Measurements from ENCODE around the gene TSR3.

TSR3 gene

DNA sequence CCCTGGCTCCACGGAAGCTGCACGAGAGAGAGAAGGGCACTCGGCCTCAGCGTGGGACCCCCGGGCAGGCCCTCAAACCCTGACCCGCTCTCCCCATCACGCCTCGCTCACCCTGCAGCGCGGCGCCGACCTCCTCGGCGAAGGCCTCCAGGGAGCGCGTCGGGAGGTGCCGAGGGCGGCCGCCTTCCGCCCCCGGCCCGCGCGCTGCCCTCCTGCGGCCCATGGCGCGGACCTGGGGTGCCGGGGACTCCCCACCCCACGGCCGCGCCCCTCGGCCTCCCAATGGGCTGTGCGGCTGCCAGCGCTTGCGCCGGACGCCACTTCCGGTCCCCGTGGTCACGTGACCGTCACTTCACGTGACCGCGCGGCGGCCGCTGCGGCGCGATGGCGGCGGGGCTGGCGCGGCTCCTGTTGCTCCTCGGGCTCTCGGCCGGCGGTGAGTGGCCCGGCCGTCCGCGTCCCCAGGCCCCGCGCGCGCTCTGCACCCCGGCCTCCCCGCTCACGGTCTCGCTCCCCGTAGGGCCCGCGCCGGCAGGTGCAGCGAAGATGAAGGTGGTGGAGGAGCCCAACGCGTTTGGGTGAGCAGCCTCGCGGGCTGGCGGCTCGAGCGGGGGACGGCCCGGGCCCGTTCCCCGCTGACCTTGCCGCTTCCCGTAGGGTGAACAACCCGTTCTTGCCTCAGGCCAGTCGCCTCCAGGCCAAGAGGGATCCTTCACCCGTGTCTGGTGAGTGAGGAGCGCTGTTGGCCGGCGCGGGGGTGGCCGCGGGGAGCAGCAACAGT lies at the start of gene TSR3, which contains the start of gene GNPTG:
TSS of gene TSR3 (minus strand) at position 297 of the 781 bp plus-strand sequence. CDS start at position 223, 74 bp downstream.
TSS of gene GNPTG (plus strand) at position 350 of the 781 bp plus-strand sequence. CDS start at position 385, 35 bp downstream.
- peak; percentile 45 to 89 for DNase-seq

DNA sequence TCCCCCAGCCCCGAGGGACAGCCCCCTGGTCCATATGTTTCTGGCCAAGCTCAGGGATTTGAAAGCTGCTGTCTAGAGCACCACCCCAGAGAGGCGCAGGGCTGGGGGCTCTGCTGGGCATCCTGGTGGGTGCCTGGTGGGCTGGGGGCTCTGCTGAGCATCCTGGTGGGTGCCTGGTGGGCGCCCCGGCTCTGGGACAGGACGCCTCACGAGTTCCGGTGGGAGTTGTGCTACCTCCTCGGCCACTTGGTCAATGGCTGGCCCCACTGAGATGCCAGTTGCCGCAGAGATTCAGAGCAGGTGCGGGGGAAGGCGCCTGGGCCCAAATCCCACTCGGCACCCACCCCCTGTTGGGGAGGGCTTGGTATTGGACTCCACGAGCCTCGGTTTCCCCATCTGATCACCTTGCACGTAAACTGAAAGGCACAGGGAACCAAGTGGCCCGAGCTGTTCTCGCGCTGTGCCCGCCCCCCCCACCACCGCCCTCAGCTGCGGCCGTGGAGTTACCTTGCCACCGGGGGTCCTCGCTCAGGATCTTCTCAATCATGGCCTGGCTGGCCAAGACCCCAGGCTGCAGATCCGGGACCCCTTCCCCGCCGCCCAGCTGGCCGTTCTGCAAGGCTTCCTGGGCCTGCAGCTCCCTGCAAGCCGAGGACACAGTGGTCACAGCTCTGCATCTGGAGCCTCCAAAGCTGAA lies 49.5 kb upstream of the TSR3 start:
- no peak for DNase-seq

DNA sequence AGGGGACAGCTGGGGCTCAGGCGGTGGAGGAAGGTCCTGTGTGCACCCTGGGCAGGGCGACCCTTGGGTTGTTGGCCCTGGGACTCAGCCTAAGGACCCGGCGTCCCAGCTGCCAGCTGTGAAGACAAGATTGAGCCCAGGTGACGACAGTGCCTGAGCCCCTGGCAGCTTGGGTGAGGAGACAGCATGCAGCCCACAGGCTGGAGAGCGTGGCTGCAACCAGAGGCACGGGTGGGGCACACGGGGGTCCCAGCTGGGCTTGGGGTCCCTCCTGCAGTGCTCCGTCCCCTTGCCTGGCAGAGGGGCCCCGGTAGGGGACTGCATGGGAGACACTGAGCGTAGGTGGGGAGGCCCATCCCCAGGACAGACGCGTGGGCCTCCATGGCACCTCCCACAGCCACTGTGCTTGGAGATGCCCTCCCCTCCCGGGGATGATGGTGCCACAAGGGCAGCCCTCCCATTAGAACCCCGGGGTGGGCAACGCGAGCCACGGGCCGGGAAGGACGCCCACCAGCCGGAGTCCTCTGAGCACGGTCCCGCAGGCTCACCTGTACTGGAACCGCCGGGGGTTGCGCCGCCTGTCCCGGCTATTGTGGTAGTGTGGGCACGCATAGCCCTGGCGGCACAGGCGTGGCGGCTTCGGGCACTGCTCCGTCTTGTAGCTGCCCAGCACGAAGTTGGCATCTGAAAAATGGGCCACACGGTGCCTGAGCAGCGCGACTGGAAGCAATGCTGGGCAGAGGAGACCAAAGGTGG lies 47.3 kb upstream of the TSR3 start:
- DNase-seq, result no peak

DNA sequence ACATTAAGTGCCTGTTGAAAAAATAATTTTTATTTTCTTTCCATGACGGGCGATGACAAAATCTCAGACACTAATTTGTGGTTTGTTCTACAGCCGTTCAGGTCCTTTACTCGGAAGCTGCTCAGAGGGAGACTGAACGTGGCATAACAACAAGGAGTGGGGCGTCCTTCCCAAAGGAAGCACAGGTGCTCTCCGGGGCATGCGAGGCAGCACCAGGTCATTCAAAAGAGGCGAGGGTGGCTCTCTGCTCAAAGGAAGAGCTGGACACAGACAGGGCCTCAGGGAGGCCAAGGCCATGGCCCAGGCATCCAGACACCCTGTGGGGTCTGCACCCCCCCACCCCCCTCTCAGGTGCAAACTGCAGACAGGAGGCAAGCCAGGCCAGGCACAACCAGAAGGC lies 46.7 kb upstream of the TSR3 start:
- no peak for DNase-seq

DNA sequence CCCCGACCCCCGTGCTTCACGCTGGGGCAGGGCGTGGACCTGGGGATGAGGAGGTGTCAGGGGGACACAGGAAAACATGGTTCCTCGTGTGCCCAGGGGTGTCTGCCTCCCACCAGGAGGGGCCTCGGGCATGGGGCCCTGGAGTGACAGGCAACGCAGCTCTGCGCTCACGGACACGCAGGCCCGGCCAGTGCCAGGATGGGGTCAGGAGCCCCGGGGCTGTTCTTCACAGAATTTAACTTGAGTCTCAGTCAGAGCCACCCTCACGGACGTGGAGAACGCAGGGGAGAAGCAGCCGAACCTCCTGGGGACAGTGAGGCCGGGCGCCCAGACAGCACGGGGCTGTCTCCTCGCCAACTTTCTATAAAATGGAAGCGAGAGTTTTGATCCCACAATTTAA lies 46.1 kb upstream of the TSR3 start:
- no peak for DNase-seq

DNA sequence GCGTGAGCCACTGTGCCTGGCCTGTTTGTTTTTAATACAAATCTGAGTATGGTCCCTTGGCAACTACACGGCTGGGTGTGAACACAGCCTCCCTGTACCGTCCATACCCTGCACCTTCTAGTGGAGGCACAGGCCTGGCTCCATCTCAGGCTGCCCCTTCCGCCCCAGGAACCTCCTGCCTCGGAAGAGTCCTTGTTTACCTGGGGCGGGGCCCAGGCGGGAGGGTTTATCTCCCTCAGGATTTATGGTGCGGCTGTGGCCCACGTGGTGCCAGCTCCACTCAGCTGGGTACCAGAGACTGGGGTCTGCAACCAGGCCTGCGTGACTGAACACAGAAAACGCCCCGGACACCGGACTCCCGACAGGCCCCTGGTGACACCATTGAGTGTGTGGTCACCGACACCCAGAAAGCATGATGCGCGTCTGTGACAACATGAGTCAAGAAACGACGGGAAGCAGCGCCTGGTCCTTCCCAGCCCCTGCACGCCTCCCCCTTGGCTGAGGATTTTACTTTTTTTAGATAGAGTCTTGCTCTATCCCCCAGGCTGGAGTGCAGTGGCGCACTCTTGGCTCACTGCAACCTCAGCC lies 43.9 kb upstream of the TSR3 start:
- DNase-seq, result no peak

DNA sequence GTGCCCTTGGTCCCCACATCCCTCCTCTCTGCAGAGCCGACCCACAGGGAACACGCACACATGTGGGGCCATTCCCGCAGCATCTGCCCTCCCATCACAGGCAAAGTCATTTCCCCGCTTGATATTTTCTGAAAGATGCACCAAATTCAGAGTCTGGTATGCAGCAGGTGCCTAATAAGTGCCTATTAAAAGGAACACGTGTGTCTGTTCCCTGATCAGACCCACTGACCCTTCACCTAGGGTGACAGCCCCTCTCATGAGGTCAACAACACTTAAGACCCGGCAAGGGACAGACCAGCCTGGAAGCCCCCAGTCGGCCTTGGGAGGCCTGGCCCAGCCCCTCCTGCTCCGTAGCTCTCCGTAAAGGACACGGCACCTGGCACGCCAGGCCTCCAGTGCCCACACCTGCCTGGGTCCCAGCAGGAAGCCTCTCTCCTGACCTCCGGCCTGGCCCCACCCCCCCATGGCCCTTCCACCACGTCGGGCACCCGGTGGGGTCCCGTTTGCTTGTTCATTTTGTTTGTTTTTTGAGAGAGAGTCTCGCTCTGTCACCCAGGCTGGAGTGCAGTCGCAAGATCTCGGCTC lies 42.8 kb upstream of the TSR3 start:
- no peak for DNase-seq

DNA sequence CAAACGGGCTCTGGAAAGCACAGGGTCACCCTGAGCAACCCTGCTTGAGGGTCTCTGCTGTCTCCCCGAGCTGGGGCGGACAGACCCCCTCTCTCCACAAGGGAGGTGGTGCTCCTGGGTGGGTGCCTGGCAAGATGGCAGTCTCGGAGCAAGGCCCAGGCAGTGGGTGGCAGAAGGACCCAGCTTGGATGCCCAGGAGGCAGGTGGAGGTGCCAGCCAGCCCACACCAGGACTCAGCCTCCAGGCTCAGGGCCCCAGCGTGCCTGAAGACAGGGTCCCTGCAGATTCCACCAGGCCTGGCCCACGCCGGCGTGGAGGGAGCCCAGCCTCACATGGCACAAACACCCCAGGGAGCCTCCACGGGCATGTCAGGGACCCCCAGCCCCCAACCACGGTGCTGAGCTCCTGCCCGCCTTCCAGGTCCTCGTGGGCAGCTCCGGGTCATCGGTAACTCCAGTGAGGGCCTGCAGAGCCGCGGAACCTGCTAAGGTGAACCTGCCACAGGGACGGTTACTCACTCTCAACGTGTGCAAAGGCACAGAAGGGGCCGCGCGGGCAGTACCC lies 42.0 kb upstream of the TSR3 start:
- DNase-seq, result no peak

DNA sequence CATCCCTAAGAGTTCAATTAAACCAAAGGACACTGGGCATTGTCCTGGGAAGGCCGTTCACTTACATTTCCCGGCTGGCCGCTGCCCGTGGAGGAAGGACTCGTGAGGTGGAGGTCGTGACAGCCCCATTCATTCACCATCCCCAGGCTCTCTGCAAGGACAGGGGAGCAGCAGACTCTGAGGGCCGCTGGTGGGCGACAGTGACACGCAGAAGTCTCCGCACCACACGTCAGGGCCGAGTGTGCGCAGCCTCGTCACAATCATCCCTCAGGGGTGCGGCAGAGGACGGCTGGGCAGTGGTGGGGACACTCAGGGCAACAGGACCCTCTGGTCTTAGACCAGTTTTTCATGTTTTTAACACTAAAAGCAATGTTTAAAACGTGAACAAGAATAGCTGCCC lies 41.1 kb upstream of the TSR3 start:
- DNase-seq, result no peak

DNA sequence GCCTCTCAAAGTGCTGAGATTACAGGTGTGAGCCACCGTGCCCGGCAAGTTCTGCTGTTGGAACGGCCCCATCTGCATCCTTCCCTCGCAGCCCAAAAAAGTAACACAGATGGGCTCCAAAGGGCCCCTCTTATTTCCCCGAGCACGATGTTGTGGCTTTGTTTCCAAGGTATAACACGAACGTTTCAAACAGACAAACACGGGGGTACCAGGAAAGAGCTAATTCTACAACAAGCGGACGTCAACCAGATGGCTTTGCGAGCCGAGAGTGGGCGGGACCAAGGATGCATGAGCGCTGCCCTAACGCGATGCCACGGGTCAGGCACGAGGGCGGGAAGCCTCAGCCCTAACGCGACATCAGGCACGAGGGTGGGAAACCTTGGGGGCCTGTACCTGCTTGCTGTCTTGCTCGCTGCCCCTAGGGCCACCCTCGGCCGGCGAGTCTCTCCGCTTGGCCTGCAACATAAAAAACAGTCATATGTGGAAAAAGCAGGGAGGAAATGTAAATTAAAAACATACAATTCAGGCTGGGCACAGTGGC lies 38.6 kb upstream of the TSR3 start:
- no peak for DNase-seq

DNA sequence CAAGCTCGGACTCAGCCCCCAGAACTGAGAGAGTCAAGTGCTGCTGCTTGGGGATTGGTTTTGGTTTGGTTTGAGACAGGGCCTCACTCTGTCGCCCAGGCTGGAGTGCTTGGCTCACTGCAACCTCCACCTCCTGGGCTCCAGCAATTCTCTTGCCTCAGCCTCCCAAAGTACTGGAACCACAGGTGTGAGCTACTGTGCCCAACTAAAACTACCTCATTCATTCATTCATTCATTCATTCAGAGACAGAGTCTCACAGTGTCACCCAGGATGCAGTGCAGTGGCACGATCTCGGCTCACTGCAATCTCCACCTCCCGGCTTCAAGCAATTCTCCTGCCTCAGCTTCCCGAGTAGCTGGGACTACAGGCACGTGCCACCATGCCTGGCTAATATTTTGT lies 38.1 kb upstream of the TSR3 start:
- no peak for DNase-seq

DNA sequence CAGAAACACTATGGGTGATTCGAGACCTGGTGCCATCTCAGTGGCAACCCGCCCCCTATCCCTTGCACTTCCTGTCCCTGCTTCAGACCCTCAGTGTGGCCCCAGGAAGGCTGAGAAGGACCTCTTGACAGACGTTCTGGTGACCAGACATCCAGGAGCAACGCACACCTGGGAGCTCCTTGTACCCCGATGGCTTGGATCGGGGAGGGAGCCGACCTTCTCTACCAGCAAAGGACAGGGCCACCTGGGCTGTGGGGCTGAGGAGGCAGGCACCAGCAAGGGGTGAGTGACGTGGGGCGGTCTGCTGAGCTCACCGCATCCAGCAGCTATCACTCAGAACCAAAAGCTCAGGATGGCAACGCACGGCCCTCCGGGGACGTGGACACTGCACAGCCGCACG lies 35.7 kb upstream of the TSR3 start:
- no peak for DNase-seq

DNA sequence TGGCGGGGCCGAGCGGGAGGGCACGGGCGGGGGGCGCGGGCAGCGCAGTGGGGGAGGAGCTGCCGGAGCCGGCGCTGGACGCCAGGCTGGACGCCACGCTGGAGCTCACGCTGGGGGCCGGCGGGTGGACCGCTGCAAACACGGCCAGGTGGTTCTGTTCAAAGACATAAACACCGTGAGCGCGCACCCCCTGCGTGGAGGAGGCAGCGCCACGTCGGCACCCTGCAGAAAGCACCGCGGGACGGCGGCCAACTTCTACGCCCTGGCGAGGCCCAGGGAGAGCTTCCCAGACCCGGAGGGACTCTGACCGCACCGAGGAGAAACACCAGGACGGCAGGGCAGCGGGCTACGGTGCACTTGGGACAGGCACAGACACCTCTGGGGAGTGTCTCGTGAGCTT lies 33.6 kb upstream of the TSR3 start:
- DNase-seq, result no peak

DNA sequence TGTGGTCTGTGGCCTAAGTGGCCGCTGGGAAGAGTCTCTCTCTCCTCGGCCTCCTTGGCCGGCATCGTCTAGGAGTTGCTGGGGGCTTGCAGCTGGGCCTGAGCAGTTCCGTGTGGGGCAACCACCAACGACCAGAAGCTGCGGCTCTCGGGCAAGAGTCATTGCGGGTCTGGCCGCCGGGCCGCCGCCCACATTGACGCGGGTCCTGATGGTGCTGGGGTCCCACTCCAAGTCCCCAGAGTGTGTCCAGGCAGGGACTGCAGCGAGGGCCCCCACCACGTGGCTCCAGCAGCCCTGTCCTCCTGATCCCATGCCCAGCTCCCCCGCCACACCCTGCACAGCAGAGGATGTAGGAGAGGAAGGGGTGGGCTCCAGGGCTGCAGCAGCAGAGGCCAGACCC lies 31.9 kb upstream of the TSR3 start:
- DNase-seq, result no peak

DNA sequence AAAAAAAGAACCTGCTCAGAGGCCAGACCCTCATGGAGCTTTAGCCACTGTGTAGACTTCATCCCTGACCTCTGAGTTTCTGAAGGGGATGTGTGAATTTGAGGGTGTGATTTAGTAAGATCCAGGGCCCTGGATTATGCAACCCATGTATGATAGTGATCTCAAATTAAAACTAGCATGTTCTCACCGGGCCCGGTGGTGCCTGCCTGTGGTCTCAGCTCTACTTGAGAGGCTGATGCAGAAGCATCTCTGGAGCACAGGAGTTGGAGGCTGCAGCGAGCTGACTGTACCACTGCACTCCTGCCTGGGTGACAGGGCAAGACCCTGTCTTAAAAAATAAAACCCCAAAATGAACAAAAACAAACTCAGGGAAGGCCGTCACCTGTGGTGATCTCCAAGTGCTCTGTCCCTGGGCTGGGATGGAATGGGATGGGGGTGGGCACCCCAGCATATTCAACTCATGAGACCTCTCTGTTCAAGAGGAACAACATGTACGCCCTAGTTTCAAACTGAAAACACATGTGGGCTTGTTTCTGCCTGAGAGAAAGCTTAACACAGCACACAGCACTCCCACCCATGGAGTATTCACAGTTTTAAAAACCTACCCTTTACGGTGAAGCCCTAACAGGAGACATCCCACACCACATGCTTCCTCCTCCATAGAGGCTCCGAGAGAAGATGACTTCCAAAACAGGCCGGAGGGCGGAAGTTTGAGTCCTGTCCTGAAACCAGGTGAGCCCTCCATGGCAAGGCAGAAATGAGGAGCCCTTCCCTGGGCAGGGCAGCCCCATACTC lies 30.1 kb upstream of the TSR3 start:
- no peak for DNase-seq

DNA sequence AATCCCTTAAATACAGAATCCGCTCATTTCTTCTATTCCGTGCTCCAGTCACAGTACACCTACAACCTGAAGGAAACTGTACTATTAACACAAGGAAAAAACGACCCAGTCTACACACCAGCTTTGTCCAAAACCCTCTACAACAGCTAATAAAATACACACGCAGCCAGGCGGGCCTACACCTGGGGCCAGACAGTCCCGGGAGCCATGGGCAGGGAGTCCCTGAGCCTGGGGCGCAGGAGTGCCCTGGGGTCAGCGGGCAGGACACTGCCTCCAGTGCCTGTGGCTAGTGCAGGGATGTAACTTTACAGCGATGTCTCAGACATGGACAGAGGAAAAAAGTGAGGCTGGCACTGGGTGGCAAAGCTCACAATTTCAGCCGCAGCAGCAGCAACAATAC lies 28.5 kb upstream of the TSR3 start:
- DNase-seq, result no peak

DNA sequence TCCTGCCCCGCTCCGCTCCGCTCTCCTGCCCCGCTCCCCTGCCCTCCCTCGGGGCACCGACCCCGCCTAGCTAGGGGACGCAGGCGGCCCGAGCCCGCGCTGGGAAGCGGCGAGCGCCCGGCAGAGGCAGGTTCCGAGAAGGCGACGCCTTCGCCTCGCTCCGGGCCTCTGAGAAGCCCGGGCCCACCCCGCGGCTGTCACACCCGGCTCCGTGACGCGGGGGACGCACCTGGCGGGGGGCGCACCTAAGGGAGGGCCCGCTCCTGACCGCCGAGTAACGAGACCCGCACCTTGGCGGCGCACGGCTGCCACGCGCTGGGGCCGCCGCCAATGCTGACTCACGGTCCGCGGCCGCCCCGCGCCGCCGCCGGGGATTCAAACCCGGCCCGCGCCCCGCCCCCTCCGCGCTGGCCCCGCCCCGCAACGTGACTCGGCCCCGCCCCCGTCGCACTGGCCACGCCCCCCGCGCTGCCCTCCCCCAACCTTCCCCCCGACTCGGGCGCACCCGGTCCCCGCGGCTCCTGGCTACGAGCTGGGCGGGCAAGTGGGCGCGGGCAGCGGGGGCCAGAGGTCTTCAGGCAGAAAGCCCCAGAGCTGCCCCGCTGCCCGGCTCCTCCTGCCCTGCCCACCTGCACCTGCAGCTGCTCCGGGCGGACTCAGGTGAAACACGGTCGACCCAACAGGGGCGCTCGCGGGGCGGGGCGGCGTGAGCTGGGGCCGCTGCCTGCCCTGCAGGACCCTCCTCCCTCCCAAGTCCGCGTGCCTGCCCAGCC lies 27.8 kb upstream of the TSR3 start:
- peak in 1 of 2 experiments; percentile 61 for DNase-seq

DNA sequence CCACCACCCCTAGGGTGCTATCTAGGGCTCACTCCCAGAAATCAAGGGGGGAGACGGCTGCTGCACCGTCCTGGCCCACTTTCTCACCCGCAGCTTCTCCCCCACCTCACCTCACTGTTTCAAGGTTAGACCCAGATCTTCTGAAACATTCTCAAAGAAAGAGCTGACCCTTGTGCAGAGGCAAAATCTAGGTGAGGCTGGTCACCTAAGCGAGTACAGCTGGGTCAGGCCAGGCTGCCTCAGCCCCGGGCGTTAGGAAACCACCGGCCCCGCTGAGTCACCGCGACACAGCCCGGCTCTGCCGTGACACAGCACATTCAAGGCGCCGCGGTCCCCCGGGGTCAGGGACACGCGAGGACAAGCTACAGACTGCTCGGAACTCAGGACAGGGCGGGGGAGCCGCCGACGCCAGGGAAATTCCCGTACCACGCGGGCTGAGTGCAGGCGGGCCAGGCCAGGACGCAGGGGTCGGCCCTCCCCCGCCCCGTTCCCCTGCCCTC lies 27.2 kb upstream of the TSR3 start:
- DNase-seq, result no peak

DNA sequence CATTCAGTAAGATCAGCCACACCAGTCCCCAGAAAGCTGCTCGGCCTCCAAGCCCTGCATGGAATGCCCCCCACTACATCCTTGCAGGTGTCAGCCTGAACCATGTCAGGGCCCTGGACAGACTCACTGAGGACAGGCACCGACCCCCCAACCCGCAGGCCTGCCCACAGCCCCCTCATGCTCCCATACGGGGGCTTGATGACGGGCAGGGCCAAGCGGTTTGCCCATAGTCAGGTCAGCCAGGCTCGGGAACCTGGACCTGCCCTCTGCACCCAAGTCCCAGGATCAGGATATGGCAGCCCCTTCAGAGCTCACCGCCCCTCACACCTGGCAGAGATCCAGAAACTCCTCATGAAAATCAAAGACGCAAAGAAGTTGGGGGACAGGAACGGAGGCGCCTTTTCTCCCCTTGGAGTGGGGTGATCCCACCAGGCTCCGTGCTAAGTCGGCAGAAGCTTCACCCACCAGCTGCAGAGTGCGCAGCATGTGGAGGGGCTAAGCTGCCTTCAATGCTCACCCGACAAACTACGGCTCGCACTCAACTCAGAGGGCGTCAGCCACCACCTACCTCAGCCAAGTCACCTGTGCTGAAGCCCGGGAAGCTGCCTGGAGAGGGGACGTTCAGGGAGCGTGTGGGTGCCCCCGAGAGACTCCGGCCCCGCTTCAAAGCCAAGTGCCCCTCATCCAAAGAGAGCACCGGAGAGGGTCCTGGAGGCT lies 26.6 kb upstream of the TSR3 start:
- DNase-seq, result no peak

Data from NCI-H446 (cell line).